ENCODE results near the gene LLGL2.

DNA sequence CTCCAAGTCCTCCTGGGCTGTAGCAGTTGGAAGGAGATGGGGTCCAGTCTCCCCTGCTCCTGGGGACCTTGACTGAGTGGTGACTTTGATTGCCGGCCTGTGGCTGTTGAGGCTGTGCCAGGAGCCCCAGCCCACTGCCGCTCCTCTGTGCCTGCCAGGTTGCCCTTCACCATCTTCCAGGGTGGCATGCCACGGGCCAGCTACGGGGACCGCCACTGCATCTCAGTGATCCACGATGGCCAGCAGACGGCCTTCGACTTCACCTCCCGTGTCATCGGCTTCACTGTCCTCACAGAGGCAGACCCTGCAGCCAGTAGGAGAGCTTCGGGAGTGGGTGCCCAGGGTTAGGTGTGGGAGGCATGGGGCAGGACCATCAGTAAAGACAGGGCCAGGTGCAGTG, 38.7 kb downstream of the LLGL2 start:
- TF ChIP-seq, protein P1, sequence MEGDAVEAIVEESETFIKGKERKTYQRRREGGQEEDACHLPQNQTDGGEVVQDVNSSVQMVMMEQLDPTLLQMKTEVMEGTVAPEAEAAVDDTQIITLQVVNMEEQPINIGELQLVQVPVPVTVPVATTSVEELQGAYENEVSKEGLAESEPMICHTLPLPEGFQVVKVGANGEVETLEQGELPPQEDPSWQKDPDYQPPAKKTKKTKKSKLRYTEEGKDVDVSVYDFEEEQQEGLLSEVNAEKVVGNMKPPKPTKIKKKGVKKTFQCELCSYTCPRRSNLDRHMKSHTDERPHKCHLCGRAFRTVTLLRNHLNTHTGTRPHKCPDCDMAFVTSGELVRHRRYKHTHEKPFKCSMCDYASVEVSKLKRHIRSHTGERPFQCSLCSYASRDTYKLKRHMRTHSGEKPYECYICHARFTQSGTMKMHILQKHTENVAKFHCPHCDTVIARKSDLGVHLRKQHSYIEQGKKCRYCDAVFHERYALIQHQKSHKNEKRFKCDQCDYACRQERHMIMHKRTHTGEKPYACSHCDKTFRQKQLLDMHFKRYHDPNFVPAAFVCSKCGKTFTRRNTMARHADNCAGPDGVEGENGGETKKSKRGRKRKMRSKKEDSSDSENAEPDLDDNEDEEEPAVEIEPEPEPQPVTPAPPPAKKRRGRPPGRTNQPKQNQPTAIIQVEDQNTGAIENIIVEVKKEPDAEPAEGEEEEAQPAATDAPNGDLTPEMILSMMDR (conservative IDR thresholded peaks at IDR 0.05; ENCODE audit: low read depth, low read length), result no peak
- TF ChIP-seq EZH2 (IDR thresholded peaks at IDR 0.05; ENCODE audit: borderline replicate concordance, low read depth, low read length, poor library complexity, severe bottlenecking), result no peak

Measured in A673 (cell line).